ENCODE data around the gene GOLGA3. TPM values are rescaled to one million over a fixed set of nuclear protein-coding genes. Genes with fewer than 3 reads are reported as not detected.

GOLGA3 gene
- total RNA-seq, 1 donor from 2014 or later, result 86.7 TPM

DNA sequence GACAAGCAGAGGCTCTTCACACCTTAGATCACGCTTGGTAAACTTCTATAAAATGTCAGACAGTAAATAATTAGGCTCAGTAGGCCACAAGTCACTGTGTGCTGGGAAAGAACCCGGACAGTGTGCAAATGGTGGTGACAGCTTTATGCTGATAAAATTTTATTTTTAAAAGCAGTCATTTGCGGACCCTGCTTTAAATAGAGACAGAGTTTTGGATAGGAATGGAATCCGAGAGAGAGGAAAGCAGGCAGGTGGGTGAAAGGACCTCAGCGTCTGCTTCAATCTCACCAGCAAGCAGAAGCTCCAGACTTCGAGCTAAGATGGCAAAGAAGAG lies 88.4 kb downstream of the GOLGA3 start:
- no peak overlapping the region for H3K9ac ChIP-seq (ENCODE audit: low read length)
- no peaks in the 10 kb centered on the region for H3K4me1 ChIP-seq (ENCODE audit: insufficient read depth, low read length)
- H3K36me3 Mint-ChIP-seq (ENCODE audit: low read depth, unreplicated experiment), result peaks cover 25% of the 10 kb centered on the region
- H3K27ac ChIP-seq (ENCODE audit: low read depth, low read length), result no peak overlapping the region
- H2AFZ ChIP-seq (ENCODE audit: low read depth, low read length), result no peak overlapping the region
- DNase-seq (ENCODE audit: low read depth) (no peak), FAIRE-seq (no peak)
- TF ChIP-seq EZH2 (IDR thresholded peaks at IDR 0.05; ENCODE audit: insufficient read depth, low read length), result no peak
- no peaks in the 10 kb centered on the region for H3K9me3 ChIP-seq (ENCODE audit: insufficient read depth, low read depth, low read length)
- peaks cover 88% of the 10 kb centered on the region for H3K79me2 ChIP-seq (ENCODE audit: insufficient read depth, low read length)
- H3K4me3 ChIP-seq (ENCODE audit: insufficient read depth, low read depth, low read length), result no peak overlapping the region
- no peaks in the 10 kb centered on the region for H3K9me3 Mint-ChIP-seq (ENCODE audit: unreplicated experiment)
- H3K4me2 ChIP-seq (ENCODE audit: low read length), result no peak overlapping the region
- no peak overlapping the region for H3K4me3 Mint-ChIP-seq (ENCODE audit: unreplicated experiment)
- H3K27me3 ChIP-seq (ENCODE audit: insufficient read depth, low read length), result no peaks in the 10 kb centered on the region
- peaks cover 63% of the 10 kb centered on the region for H3K36me3 ChIP-seq (ENCODE audit: insufficient read depth, low read length)
- H4K20me1 ChIP-seq (ENCODE audit: insufficient read depth, low read length), result peaks cover 92% of the 10 kb centered on the region
- H3K27ac Mint-ChIP-seq (ENCODE audit: unreplicated experiment), result peak overlapping the region; percentile 18
- peaks cover under 1% of the 10 kb centered on the region for H3K4me1 Mint-ChIP-seq (ENCODE audit: low read depth, unreplicated experiment)
- no peaks in the 10 kb centered on the region for H3K27me3 Mint-ChIP-seq (ENCODE audit: low read depth, unreplicated experiment)

DNA sequence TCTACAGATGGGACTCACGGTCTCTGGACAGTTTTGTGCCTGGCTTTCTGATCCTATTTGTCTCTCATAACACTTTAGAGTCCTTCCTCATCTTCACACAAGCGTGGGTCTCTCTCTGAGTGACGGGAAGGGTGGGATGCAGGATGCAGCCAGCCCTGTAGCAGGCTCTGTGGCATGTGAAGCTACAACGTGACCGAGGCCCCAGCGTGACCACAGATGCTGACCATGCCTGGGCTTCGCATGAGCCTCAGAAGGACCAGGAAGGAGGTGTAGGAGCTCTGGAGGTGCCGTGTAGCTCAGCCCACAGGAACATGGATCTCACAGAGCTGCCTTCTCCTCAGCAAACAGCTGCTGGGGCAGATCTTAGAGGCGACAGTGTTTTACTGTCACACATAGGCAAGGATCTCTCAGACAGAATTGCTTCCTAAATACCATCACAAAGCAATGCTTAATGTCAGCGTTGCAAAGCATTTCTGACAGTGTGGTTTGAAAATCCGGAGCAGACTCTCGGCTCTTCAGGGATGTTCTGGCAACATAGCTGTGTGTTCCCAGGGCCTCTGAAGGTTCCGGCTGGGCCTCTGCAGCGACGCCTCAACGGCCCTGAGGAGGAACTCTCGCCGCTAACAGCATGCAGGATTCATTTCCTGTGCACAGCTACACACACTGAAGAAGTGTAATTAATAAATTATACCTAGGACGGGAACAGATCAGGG lies 88.9 kb downstream of the GOLGA3 start:
- H3K36me3 ChIP-seq (ENCODE audit: insufficient read depth, low read length), result peaks cover 66% of the 10 kb centered on the region
- no peak for TF ChIP-seq EZH2 (IDR thresholded peaks at IDR 0.05; ENCODE audit: insufficient read depth, low read length)
- TF ChIP-seq, protein P1, sequence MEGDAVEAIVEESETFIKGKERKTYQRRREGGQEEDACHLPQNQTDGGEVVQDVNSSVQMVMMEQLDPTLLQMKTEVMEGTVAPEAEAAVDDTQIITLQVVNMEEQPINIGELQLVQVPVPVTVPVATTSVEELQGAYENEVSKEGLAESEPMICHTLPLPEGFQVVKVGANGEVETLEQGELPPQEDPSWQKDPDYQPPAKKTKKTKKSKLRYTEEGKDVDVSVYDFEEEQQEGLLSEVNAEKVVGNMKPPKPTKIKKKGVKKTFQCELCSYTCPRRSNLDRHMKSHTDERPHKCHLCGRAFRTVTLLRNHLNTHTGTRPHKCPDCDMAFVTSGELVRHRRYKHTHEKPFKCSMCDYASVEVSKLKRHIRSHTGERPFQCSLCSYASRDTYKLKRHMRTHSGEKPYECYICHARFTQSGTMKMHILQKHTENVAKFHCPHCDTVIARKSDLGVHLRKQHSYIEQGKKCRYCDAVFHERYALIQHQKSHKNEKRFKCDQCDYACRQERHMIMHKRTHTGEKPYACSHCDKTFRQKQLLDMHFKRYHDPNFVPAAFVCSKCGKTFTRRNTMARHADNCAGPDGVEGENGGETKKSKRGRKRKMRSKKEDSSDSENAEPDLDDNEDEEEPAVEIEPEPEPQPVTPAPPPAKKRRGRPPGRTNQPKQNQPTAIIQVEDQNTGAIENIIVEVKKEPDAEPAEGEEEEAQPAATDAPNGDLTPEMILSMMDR (IDR thresholded peaks at IDR 0.05; ENCODE audit: insufficient read depth, low read depth, low read length), result no peak

DNA sequence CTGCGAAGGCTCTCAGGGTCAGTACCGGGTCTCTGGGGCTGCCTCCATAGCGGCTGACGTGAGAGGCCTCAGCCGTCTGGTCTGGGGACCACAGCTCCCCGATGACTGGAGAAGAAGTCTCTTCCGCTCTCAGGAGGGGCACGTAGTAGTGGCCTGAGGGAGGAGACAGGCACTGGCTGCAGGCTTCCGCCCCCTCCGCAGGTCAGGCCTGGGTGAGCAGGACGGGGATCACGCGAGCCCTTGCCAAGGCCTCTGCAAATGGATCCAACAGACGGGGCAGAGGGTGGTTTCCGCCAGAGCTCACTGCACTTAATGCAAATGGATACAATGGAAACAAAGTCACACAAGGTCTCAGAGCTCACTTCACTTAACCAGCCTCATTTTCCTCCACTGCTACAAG lies 91.8 kb downstream of the GOLGA3 start:
- TF ChIP-seq, protein P1 (IDR thresholded peaks at IDR 0.05; ENCODE audit: insufficient read depth, low read depth, low read length), result no peak
- TF ChIP-seq EZH2 (IDR thresholded peaks at IDR 0.05; ENCODE audit: insufficient read depth, low read length), result no peak
- no peaks in the 10 kb centered on the region for H3K27me3 Mint-ChIP-seq (ENCODE audit: low read depth, unreplicated experiment)
- peaks cover 22% of the 10 kb centered on the region for H3K36me3 Mint-ChIP-seq (ENCODE audit: low read depth, unreplicated experiment)
- no peak overlapping the region for H3K4me2 ChIP-seq (ENCODE audit: low read length)
- H3K9ac ChIP-seq (ENCODE audit: low read length), result no peak overlapping the region
- no peak overlapping the region for H3K27ac Mint-ChIP-seq (ENCODE audit: unreplicated experiment)
- H3K9me3 ChIP-seq (ENCODE audit: insufficient read depth, low read depth, low read length), result no peaks in the 10 kb centered on the region
- no peaks in the 10 kb centered on the region for H3K4me1 ChIP-seq (ENCODE audit: insufficient read depth, low read length)
- no peaks in the 10 kb centered on the region for H3K4me1 Mint-ChIP-seq (ENCODE audit: low read depth, unreplicated experiment)
- FAIRE-seq (no peak), DNase-seq (ENCODE audit: low read depth) (no peak)
- no peaks in the 10 kb centered on the region for H3K27me3 ChIP-seq (ENCODE audit: insufficient read depth, low read length)
- H2AFZ ChIP-seq (ENCODE audit: low read depth, low read length), result no peak overlapping the region
- H3K4me3 Mint-ChIP-seq (ENCODE audit: unreplicated experiment), result no peak overlapping the region
- no peak overlapping the region for H3K4me3 ChIP-seq (ENCODE audit: insufficient read depth, low read depth, low read length)
- no peaks in the 10 kb centered on the region for H3K9me3 Mint-ChIP-seq (ENCODE audit: unreplicated experiment)
- H3K79me2 ChIP-seq (ENCODE audit: insufficient read depth, low read length), result peaks cover 66% of the 10 kb centered on the region
- H3K27ac ChIP-seq (ENCODE audit: low read depth, low read length), result no peak overlapping the region
- peaks cover 90% of the 10 kb centered on the region for H4K20me1 ChIP-seq (ENCODE audit: insufficient read depth, low read length)
- peaks cover 69% of the 10 kb centered on the region for H3K36me3 ChIP-seq (ENCODE audit: insufficient read depth, low read length)

More for the DNA sequence above, 88.9 kb downstream of the GOLGA3 start:
- no peak overlapping the region for H3K4me2 ChIP-seq (ENCODE audit: low read length)
- H3K4me1 Mint-ChIP-seq (ENCODE audit: low read depth, unreplicated experiment), result no peaks in the 10 kb centered on the region
- FAIRE-seq (no peak), DNase-seq (ENCODE audit: low read depth) (no peak)
- H2AFZ ChIP-seq (ENCODE audit: low read depth, low read length), result no peak overlapping the region
- H3K79me2 ChIP-seq (ENCODE audit: insufficient read depth, low read length), result peaks cover 88% of the 10 kb centered on the region
- H3K9me3 Mint-ChIP-seq (ENCODE audit: unreplicated experiment), result no peaks in the 10 kb centered on the region
- no peak overlapping the region for H3K9ac ChIP-seq (ENCODE audit: low read length)
- H3K4me3 Mint-ChIP-seq (ENCODE audit: unreplicated experiment), result no peak overlapping the region
- H3K36me3 Mint-ChIP-seq (ENCODE audit: low read depth, unreplicated experiment), result peaks cover 25% of the 10 kb centered on the region
- H3K9me3 ChIP-seq (ENCODE audit: insufficient read depth, low read depth, low read length), result no peaks in the 10 kb centered on the region
- H3K27me3 ChIP-seq (ENCODE audit: insufficient read depth, low read length), result no peaks in the 10 kb centered on the region
- H3K4me1 ChIP-seq (ENCODE audit: insufficient read depth, low read length), result no peaks in the 10 kb centered on the region
- H3K27ac Mint-ChIP-seq (ENCODE audit: unreplicated experiment), result peak overlapping the region; percentile 18
- H4K20me1 ChIP-seq (ENCODE audit: insufficient read depth, low read length), result peaks cover 92% of the 10 kb centered on the region
- no peaks in the 10 kb centered on the region for H3K27me3 Mint-ChIP-seq (ENCODE audit: low read depth, unreplicated experiment)
- H3K4me3 ChIP-seq (ENCODE audit: insufficient read depth, low read depth, low read length), result no peak overlapping the region
- no peak overlapping the region for H3K27ac ChIP-seq (ENCODE audit: low read depth, low read length)
